Uterus (tissue), 2 donors: ENCODE data around the gene CLEC18C.
"Not testable (repeated sequence)": the region's sequence is repeated elsewhere in the genome, so short reads cannot be mapped to it uniquely, and the experiment has no call there.

Source experiments
- CTCF ChIP-seq, 4 experiments: fragments of 200-600 bp in 2 of 4; fragments of 450-650 bp in 2 of 4; sonication (generic) in 2 of 4; IDR thresholded peaks; one replicate each; pipeline ENCODE4 v1.5.1; 2016 to 2019; ENCODE audit warnings: antibody characterized with exemption in 4 of 4, mild to moderate bottlenecking in 2 of 4, moderate library complexity in 1 of 4
- POLR2A ChIP-seq, 2 donors: fragments of 450-650 bp; IDR thresholded peaks; one replicate each; pipeline ENCODE4 v1.6.1; 2016; ENCODE audit warnings: antibody characterized with exemption in 2 of 2, mild to moderate bottlenecking in 1 of 2, moderate library complexity in 1 of 2

GRCh38 chr16:70148453-70148852 lies 25.1 kb upstream of the CLEC18C start:
- TF ChIP-seq CTCF, POLR2A (IDR thresholded peaks at IDR 0.05): not testable (repeated sequence)
